GM21723 (cell line): ENCODE measurements around the gene PEX11B.

Source experiments
- ATAC-seq: cut with Tn5 transposase; IDR thresholded peaks from one replicate; pipeline ENCODE4 v1.9.1; 2021; ENCODE audit warnings: mild to moderate bottlenecking, moderate library complexity; ENCODE audit not compliant: unreplicated experiment

The PEX11B gene

GRCh38 chr1:145918144-145918991, at the start of gene PEX11B:
TSS of gene PEX11B (minus strand) at chr1:145918717. CDS start at chr1:145918688, 29 bp downstream.
- ATAC-seq, result peak; percentile 85

- ATAC-seq, result no peak
These were observed 48.8 kb upstream of the PEX11B start for GRCh38 chr1:145967288-145967687.

- no peak for ATAC-seq
These were observed 46.7 kb upstream of the PEX11B start for GRCh38 chr1:145965119-145965744.

- ATAC-seq, result peak; percentile 88
These were observed 46.0 kb upstream of the PEX11B start, which contains the start of the genes ANKRD34A and POLR3GL for GRCh38 chr1:145964328-145965118. TSS of gene ANKRD34A (minus strand) at chr1:145964575. CDS start at chr1:145961759, 2,816 bp downstream. TSS of gene POLR3GL (plus strand) at chr1:145964690. CDS start at chr1:145974866, 10,176 bp downstream.

GRCh38 chr1:145963265-145964019, 44.9 kb upstream of the PEX11B start:
- no peak for ATAC-seq

GRCh38 chr1:145962157-145963102, 43.9 kb upstream of the PEX11B start:
- ATAC-seq, result no peak

- ATAC-seq, result no peak
These were observed 43.1 kb upstream of the PEX11B start for GRCh38 chr1:145961425-145962156.

- ATAC-seq, result no peak
These were observed 42.5 kb upstream of the PEX11B start for GRCh38 chr1:145961109-145961424.

- no peak for ATAC-seq
These were observed 42.1 kb upstream of the PEX11B start for GRCh38 chr1:145960468-145961108.

- ATAC-seq, result no peak
These were observed 41.5 kb upstream of the PEX11B start for GRCh38 chr1:145959957-145960467.

GRCh38 chr1:145959333-145959732, 40.8 kb upstream of the PEX11B start:
- ATAC-seq, result no peak

- ATAC-seq, result no peak
These were observed 40.2 kb upstream of the PEX11B start for GRCh38 chr1:145958734-145959133.

GRCh38 chr1:145957443-145958319, 39.2 kb upstream of the PEX11B start, which contains the start of gene LIX1L:
TSS of gene LIX1L (minus strand) at chr1:145958017. CDS start at chr1:145957927, 90 bp downstream.
- peak; percentile 83 for ATAC-seq

GRCh38 chr1:145956781-145957442, 38.4 kb upstream of the PEX11B start:
- ATAC-seq, result no peak

GRCh38 chr1:145956361-145956760, 37.8 kb upstream of the PEX11B start:
- no peak for ATAC-seq

GRCh38 chr1:145955436-145955835, 36.9 kb upstream of the PEX11B start:
- ATAC-seq, result no peak

GRCh38 chr1:145953861-145954260, 35.3 kb upstream of the PEX11B start:
- ATAC-seq, result no peak
